HG03565 (cell line): ENCODE results near the gene STEAP1B.
"Not testable (repeated sequence)": the region's sequence is repeated elsewhere in the genome, so short reads cannot be mapped to it uniquely, and the experiment has no call there.

Source experiments
- ATAC-seq: cut with Tn5 transposase; IDR thresholded peaks from one replicate; pipeline ENCODE4 v1.9.1; 2021; ENCODE audit warnings: mild to moderate bottlenecking, moderate library complexity; ENCODE audit not compliant: unreplicated experiment

Gene STEAP1B

DNA sequence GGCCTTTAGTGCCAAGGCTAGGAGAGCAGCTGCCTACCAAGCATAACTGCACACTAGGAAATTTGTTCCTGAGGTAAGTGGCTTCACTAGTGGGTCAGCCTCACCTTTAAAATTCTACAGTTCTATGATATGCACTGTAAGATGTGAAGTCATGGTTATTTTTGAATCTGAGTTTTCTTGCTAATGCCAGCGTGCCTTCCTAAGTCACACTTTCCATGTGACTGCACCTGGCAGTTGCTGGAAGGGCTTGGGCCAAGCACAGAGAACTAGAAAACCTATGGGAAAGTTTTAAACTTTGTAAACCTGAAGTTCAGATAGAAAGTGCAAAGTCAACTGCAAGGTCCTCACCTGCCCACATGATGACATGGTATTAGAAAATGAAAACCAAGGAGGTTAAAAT is 42.5 kb downstream of the STEAP1B start:
- no peak for ATAC-seq

GRCh38 chr7:22454446-22454845 is 45.5 kb downstream of the STEAP1B start:
- no peak for ATAC-seq

DNA sequence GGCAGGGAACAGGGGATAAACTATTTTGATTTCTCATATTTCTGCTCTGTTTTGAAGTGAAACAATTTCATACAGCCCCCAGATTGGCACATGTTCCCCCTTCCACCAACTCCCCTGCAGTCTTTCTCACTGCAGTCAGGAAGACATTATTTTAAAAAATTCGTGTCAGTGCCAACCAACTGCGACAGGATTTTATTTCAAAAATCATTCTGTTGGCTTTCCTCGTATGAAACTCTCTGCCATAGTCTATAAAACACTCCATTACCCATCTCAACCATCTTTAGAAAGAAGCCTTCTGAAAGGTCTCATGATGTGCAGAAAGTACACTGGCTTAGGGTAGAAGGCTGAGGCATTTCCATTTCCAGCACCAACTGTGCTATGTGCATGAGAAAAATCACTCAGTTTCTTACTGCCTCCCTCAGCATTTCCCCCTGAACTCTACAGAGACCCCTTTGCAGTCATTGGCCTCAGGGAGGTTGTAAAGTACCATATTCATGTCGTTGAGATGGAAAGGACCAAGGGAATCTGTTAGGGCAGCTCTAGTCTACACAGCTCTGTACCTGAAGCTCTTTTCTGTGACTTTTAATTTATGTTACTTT is 46.9 kb downstream of the STEAP1B start:
- ATAC-seq, result no peak

DNA sequence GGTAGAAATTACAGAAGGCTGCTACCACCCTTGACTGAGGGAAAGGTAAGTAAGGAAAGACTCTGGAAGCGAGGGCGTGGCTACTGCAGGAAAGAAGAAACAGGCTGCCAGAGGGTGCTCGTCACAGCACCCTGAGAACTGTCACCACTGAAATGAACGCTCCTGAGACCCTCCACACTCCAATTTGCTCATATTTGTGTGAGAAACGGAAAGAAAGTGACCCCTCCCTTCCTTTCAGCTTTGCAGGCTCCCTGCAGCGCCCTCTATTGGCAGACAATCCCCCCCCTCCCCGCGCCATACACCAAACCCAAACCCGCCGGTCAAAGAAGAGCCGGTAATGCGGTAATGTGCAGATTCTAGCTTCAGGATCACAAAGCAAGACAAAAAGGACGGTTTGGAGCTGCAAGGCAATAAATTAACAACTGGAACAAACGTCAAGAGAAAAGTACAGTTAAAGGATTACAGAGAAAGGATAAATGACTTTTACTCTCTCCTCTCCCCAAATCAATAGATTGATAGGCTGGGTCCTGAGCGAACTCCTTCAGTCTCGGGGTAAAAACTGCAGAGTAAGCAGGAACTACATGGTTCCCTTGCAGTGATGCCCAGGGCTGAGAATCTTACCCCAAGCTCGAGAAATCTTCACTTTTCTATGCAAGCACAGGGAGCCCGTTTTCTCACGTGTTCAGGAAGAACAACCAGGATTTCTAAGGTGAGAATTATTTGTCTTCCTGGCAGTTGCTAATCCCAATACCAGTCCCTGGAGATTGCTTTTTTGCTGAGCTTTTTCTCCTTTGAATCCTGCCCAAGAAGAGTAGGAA is 47.6 kb downstream of the STEAP1B start:
- ATAC-seq, result no peak

GRCh38 chr7:22450013-22450412 is 50.0 kb downstream of the STEAP1B start:
- not testable (repeated sequence) for ATAC-seq

DNA sequence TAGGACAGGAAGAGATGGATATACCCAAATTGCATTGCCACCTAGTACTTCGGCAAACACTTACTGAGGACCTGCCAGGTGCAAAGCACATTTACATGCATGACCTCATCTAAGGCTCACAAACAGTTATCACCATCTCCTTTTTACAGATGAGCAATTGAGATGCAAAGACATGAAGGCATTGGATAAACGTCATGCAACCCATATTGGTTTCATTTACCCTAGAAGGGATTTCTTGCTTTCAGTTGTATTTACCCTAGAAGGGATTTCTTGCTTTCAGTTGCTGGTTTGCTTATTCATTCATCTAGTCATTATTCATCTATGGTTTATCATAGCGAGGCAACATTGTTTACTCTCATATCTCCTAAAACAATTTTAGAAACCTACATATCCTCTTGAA is 52.2 kb downstream of the STEAP1B start:
- peak; percentile 88 for ATAC-seq

DNA sequence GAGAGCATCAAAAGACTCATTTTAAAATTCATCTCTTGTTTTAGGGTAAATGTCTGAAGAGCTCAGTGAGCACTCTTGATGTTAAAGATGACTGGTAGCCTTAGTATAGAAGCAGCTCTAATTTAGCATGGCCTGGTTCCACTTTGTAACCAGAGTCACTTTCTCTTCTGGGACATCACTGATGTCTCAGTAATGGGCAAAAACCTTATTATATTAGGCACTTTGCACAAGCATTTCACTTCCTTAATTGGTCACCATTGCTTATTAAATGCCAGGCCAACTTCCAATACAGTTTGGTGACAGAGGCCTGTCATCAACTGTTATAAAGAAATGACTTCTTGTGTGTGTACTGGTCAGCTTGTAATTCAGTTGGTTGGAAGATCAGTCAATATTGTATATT is 53.0 kb downstream of the STEAP1B start:
- ATAC-seq, result peak; percentile 28

GRCh38 chr7:22445853-22446252 is 54.1 kb downstream of the STEAP1B start:
- ATAC-seq, result no peak

DNA sequence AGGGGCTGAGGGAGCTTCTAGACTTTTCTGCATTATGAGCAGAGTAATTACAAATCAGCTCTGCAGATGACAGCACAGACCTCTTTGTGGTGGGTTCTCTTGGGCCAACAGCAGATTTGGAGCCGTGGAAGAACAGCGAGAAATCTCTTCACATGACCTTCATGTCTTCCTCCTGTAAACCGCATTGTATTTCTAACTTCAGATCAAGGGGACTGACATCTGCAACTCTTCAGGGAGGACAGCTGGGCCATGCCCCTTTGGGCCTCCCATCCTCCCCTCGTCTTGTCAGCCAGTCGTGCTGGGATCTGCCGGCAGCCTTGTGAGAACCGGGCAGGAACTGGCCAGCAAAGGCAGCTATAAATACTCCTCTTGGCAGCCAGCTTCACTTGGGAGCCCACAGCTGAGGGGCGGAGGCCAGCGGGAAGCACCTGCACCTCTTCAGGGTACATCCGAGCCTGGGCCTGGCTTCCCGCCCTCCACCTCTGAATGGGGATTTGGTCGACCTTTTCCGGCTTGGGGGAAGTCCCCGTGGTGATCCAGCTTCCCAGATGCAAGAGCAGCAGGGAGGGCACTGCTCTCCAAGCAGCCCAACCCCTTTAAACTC is 54.7 kb downstream of the STEAP1B start:
- no peak for ATAC-seq

DNA sequence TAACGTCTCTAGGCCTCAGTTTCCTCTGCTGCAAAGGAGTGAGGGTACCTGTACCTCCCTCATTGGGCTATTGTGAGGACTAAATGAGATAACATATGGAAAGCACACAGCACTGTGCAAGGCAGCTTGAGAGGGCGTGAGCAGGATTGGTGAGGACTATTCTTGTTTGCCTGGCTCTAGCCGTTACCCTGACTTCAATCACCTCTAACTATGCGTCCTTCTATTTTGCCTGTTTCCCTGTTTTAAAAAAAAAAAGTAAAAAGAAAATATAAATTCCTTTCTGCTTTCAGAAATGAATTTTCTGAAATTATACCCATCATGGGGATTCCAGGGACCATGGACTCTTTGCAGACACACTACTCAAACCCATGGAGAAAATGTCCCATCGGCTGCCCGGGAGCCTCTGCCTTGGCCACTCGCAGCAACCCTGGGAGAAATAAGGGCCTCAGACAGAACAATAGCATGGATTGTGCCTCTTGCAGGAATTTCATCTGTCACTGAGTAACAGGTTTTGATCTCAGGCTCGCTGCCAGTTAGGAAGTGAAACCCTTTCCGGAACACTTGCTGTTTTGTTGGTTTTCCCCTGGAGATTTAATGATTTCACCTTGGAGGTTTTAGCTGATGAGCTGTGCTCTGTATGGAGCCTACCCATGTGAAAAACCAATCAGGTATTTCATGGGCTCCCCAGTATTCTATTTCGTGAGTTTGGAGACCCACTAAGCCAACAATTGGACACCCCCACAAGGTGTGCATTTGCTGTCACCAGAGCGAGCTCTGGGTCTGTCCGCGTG is 55.6 kb downstream of the STEAP1B start:
- ATAC-seq, result no peak

GRCh38 chr7:22443370-22444180 is 56.4 kb downstream of the STEAP1B start:
- no peak for ATAC-seq

GRCh38 chr7:22442882-22443369 is 57.1 kb downstream of the STEAP1B start:
- no peak for ATAC-seq

DNA sequence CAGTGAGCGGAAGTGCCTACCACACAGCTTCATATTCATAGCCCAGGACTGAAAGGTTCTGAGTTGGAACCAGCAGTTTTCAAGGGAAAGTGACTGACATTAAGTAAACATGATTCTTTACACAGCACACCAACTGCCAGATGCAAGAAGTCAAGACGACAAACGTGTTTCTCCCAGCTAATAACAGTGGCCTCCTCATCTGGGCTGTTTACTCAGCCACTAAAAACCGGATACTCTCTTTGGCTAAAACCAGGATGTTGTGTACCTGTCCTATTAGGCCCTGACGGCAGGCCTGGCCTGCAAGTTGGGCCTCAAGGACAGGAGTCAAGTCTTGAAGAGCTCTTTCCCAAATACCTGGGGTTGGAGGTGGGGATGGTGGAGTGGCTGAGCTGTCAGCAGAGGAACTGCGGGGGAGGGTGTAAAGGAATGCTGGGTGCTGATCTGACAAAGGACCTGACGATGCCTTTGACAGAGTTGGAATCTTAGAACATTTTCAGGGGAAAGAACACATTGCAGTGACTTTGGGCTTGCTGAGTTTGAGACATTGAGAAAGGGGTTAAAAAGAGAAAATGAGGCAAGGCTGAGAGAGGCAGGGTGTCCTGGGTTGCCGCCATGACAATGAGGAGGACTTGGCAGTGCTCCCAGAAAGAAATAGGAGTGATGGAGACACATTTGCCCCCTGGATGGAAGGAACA is 57.7 kb downstream of the STEAP1B start:
- no peak for ATAC-seq

DNA sequence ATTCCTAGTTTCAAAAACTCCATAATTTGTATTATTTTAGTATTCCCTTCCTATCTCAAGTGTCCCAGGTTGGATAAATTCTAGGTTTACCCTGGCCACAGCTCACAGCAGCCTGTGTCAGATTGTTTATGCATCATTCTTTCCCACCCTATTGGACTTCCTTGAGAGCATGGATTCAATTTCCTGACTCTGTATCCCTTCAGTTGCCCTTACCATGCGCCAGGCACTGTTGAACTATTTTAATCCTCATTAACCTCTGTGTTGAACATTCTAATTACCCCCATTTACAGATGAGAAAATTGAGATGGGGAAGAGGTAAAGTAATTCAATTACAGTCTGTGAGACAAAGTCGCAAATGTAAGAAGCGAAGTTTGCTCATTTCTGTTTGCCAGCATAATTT is 58.8 kb downstream of the STEAP1B start:
- no peak for ATAC-seq

- no peak for ATAC-seq
These were observed 61.0 kb downstream of the STEAP1B start for GRCh38 chr7:22438994-22439393.

DNA sequence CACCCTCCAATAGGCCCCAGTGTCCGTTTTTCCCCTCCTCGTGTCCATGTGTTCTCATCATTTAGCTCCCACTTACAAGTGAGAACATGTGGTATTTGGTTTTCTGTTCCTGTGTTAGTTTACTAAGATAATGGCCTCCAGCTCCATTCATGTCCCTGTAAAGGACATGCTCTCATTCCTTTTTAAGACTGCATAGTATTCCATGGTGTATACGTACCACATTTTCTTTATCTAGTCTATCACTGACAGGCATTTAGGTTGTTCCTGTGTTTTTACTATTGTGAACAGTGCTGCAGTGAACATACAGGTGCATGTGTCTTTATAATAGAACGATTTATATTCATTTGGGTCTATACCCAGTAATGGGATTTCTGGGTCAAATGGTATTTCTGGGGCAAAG is 63.4 kb downstream of the STEAP1B start:
- not testable (repeated sequence) for ATAC-seq

- peak; percentile 11 for ATAC-seq
These were observed 64.3 kb downstream of the STEAP1B start for GRCh38 chr7:22435720-22436119.

DNA sequence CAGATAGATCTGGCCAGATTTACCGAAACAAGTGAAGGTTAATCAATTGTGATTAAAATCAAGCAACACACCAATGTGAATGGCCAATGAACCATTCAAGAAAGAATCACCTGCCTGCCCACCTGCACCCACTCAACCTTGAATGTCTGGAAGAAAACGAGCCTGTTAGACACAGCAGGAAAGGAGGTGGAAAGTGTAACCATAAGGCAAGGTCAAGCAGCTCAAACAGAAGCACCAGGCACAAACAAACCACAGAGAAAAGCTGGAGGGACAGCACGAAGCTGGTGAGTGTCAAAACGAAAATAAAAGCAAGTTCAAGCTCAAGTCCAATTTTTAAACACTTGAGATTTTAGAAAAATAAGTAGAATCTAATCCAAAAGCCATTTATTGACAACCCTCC is 64.9 kb downstream of the STEAP1B start:
- peak; percentile 83 for ATAC-seq

DNA sequence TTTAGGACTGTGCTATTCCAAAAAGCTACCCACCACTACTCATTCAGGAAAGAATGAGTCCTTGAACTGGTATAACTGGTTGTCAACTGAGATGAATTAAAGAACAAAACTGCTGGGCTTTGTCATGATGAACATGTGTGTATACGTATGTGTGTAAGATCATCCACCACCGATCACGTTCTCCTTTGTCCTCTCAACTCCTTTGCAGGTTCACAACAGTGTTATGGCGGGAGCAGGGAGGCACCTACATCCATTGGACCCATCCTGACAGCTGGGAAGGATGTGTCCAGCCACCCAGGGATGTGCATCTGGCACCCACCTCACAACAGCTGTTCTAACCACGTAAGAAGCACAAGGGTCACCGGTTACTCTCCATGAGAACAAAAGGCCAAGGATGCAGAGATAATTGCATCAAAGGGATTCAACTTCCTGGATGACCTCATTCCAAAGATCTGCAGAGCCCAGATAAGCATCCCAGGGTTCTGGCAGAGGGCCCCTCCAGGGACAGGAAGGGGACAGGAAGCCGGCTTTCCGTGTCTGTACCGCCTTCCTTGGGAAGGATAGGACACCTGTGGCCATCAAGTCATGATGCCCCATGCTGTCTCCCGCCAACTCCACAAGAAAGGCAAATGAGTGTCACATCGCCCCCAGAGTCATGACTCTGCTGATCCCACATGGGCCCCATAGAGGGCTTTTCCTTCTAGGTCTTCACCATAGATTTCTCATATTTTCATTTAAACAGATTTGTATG is 66.1 kb downstream of the STEAP1B start:
- no peak for ATAC-seq
